OCI-LY1 (cell line): Measurements from ENCODE around the gene STK39.

Source experiments
- H2AFZ ChIP-seq: fragments of 200-600 bp; sonication (generic), shearing (Covaris generic); 2 replicates; pipeline ENCODE4 v1.6.0; 2014; ENCODE audit warnings: antibody characterized with exemption, mild to moderate bottlenecking, low read length
- H3F3A ChIP-seq: fragments of 200-600 bp; sonication (generic), shearing (Covaris generic); 2 replicates; pipeline ENCODE4 v1.6.0; 2014; ENCODE audit warnings: mild to moderate bottlenecking, antibody characterized with exemption, low read length, moderate library complexity; ENCODE audit not compliant: insufficient read depth
- H3K27ac ChIP-seq: fragments of 200-600 bp; sonication (generic); 2 replicates; pipeline ENCODE4 v1.5.1; 2014; ENCODE audit warnings: low read length, mixed run types, mild to moderate bottlenecking, low read depth; ENCODE audit not compliant: poor library complexity, severe bottlenecking
- H3K27me3 ChIP-seq: fragments of 200-600 bp; sonication (generic); 2 replicates; pipeline ENCODE4 v1.6.0; 2014; ENCODE audit warnings: antibody characterized with exemption, mild to moderate bottlenecking, low read length, moderate library complexity; ENCODE audit not compliant: insufficient read depth
- H3K36me3 ChIP-seq: fragments of 200-600 bp; sonication (generic); 2 replicates; pipeline ENCODE4 v1.6.1; 2014; ENCODE audit warnings: mild to moderate bottlenecking, antibody characterized with exemption, low read length, moderate library complexity, mixed read lengths; ENCODE audit not compliant: insufficient read depth
- H3K4me1 ChIP-seq: fragments of 200-600 bp; sonication (generic); 2 replicates; pipeline ENCODE4 v1.5.1; 2014; ENCODE audit warnings: mild to moderate bottlenecking, low read length, moderate library complexity; ENCODE audit not compliant: insufficient read depth, severe bottlenecking
- H3K4me2 ChIP-seq: fragments of 200-600 bp; sonication (generic), shearing (Covaris generic); 2 replicates; pipeline ENCODE4 v1.6.1; 2014; ENCODE audit warnings: low read length
- H3K4me3 ChIP-seq: fragments of 200-600 bp; sonication (generic); 2 replicates; pipeline ENCODE4 v1.5.1; 2014; ENCODE audit warnings: low read length, low read depth, mild to moderate bottlenecking, mixed read lengths; ENCODE audit not compliant: poor library complexity, severe bottlenecking
- H3K79me2 ChIP-seq: fragments of 200-600 bp; shearing (Covaris generic); 2 replicates; pipeline ENCODE4 v1.6.1; 2016; ENCODE audit warnings: mixed run types, low read length, mixed read lengths; ENCODE audit not compliant: insufficient read depth
- H3K9ac ChIP-seq: fragments of 200-600 bp; sonication (generic), shearing (Covaris generic); 2 replicates; pipeline ENCODE4 v1.6.1; 2014; ENCODE audit warnings: mild to moderate bottlenecking, low read length, mixed read lengths
- H3K9me2 ChIP-seq: fragments of 200-600 bp; sonication (generic), shearing (Covaris generic); 2 replicates; pipeline ENCODE4 v1.6.1; 2014; ENCODE audit warnings: low read depth, mild to moderate bottlenecking, low read length, mixed read lengths
- H3K9me3 ChIP-seq: fragments of 200-600 bp; shearing (Covaris generic); 2 replicates; pipeline ENCODE4 v1.6.1; 2014; ENCODE audit warnings: low read length, mixed read lengths
- H4K20me1 ChIP-seq: fragments of 200-600 bp; sonication (generic), shearing (Covaris generic); 2 replicates; pipeline ENCODE4 v1.6.0; 2016; ENCODE audit warnings: mild to moderate bottlenecking, low read length; ENCODE audit not compliant: insufficient read depth
- EZH2 ChIP-seq: fragments of 200-600 bp; sonication (generic), shearing (Covaris generic); IDR thresholded peaks from 2 replicates; pipeline ENCODE4 v1.8.0; 2017; ENCODE audit warnings: borderline replicate concordance, mixed run types, mild to moderate bottlenecking, antibody characterized with exemption, low read length, moderate library complexity, mixed read lengths
- TF ChIP-seq, protein P1 (sequence below): fragments of 200-600 bp; sonication (generic), shearing (Covaris generic); IDR thresholded peaks from 2 replicates; pipeline ENCODE4 v1.5.1; 2017; ENCODE audit warnings: mild to moderate bottlenecking, antibody characterized with exemption, low read length, moderate library complexity, mixed read lengths

The STK39 gene

DNA sequence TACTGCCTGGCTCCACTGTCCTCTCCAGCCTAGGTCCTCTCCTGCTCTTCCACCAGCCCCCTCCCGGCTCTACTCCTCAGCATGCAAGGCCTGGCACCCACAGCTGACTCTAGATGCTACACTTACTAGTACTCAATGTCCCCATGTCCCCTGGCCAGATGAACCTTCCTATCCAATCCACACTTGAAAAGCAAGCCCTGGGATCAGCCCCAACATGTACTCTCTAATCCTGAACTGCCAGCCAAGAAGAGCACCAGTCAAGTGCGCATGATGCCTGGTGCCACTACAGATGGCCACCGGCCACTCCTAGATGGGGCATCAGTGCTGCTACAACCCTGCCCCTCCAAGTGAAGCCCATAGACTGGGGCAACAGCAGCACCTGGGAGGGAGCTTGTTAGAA, 168.2 kb downstream of the STK39 start:
- H2AFZ ChIP-seq, result no peak overlapping the region
- no peak overlapping the region for H3K4me3 ChIP-seq
- no peaks in the 10 kb centered on the region for H3F3A ChIP-seq
- peaks cover 4% of the 10 kb centered on the region; the same call in 1 of the 2 replicates for H3K36me3 ChIP-seq
- H3K27ac ChIP-seq, result no peak overlapping the region
- H3K27me3 ChIP-seq, result no peaks in the 10 kb centered on the region
- H3K9me2 ChIP-seq, result no peaks in the 10 kb centered on the region
- no peaks in the 10 kb centered on the region for H4K20me1 ChIP-seq
- TF ChIP-seq EZH2, result no peak
- TF ChIP-seq, protein P1, sequence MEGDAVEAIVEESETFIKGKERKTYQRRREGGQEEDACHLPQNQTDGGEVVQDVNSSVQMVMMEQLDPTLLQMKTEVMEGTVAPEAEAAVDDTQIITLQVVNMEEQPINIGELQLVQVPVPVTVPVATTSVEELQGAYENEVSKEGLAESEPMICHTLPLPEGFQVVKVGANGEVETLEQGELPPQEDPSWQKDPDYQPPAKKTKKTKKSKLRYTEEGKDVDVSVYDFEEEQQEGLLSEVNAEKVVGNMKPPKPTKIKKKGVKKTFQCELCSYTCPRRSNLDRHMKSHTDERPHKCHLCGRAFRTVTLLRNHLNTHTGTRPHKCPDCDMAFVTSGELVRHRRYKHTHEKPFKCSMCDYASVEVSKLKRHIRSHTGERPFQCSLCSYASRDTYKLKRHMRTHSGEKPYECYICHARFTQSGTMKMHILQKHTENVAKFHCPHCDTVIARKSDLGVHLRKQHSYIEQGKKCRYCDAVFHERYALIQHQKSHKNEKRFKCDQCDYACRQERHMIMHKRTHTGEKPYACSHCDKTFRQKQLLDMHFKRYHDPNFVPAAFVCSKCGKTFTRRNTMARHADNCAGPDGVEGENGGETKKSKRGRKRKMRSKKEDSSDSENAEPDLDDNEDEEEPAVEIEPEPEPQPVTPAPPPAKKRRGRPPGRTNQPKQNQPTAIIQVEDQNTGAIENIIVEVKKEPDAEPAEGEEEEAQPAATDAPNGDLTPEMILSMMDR, result no peak
- H3K4me1 ChIP-seq, result no peaks in the 10 kb centered on the region
- no peaks in the 10 kb centered on the region for H3K9me3 ChIP-seq
- H3K9ac ChIP-seq, result no peak overlapping the region
- H3K4me2 ChIP-seq, result no peak overlapping the region
- H3K79me2 ChIP-seq, result no peaks in the 10 kb centered on the region

DNA sequence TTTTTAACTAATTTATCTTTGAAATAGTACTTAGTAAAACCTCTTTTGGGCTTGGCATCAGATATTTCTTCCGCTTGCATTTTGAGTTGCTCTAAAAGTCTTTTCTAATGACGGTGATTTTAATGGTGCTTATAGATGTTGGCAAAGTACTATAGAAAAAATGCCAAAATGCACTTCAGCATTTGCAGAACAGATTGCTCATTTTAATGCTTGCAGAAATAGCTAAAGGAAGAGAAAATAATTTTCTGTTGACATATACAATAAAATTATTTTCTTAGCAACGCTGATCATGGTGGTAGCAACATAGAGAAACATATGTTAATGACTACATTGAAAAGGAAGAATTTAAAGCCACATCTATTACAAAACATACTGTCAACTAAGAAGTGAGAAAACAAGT, 170.7 kb downstream of the STK39 start:
- no peaks in the 10 kb centered on the region for H3K79me2 ChIP-seq
- no peak overlapping the region for H3K4me3 ChIP-seq
- H3F3A ChIP-seq, result no peaks in the 10 kb centered on the region
- no peak overlapping the region for H3K4me2 ChIP-seq
- no peak overlapping the region for H2AFZ ChIP-seq
- no peak overlapping the region for H3K9ac ChIP-seq
- H3K27ac ChIP-seq, result no peak overlapping the region
- no peaks in the 10 kb centered on the region for H3K4me1 ChIP-seq
- no peaks in the 10 kb centered on the region for H3K9me3 ChIP-seq
- no peaks in the 10 kb centered on the region for H3K36me3 ChIP-seq
- H3K9me2 ChIP-seq, result no peaks in the 10 kb centered on the region
- TF ChIP-seq EZH2, result no peak
- H3K27me3 ChIP-seq, result no peaks in the 10 kb centered on the region
- no peaks in the 10 kb centered on the region for H4K20me1 ChIP-seq

GRCh38 chr2:168075446-168075845, 171.9 kb downstream of the STK39 start:
- Histone ChIP-seq H3K27me3 (no peaks in the 10 kb centered on the region), H3K9me3 (no peaks in the 10 kb centered on the region), H3K4me3 (no peak overlapping the region), H4K20me1 (no peaks in the 10 kb centered on the region), H3K9me2 (no peaks in the 10 kb centered on the region), H3K9ac (no peak overlapping the region), H3F3A (no peaks in the 10 kb centered on the region), H3K4me2 (no peak overlapping the region), H3K4me1 (no peaks in the 10 kb centered on the region), H2AFZ (no peak overlapping the region), H3K36me3 (peaks cover 7% of the 10 kb centered on the region; the same call in 1 of the 2 replicates), H3K27ac (no peak overlapping the region), H3K79me2 (no peaks in the 10 kb centered on the region)
- TF ChIP-seq, protein P1, result no peak
- TF ChIP-seq EZH2, result no peak

GRCh38 chr2:168072626-168073303, 174.6 kb downstream of the STK39 start:
- Histone ChIP-seq H3K27me3 (no peaks in the 10 kb centered on the region), H3K4me2 (no peak overlapping the region), H4K20me1 (no peaks in the 10 kb centered on the region), H2AFZ (no peak overlapping the region), H3K4me3 (no peak overlapping the region), H3K4me1 (no peaks in the 10 kb centered on the region), H3F3A (no peaks in the 10 kb centered on the region), H3K79me2 (no peaks in the 10 kb centered on the region), H3K9me3 (no peaks in the 10 kb centered on the region), H3K27ac (no peak overlapping the region), H3K36me3 (peaks cover 8% of the 10 kb centered on the region; the same call in 1 of the 2 replicates), H3K9ac (no peak overlapping the region), H3K9me2 (no peaks in the 10 kb centered on the region)
- no peak for TF ChIP-seq EZH2
- TF ChIP-seq, protein P1, result no peak
